Loucy (cell line): Measurements from ENCODE around the gene ACY1.

ENCODE experiments used
- EZH2phosphoT487 ChIP-seq: fragments of 200-600 bp; IDR thresholded peaks from 2 replicates; pipeline ENCODE4 v1.6.1; 2018; ENCODE audit warnings: antibody characterized with exemption, mild to moderate bottlenecking, moderate library complexity, borderline replicate concordance
- TF ChIP-seq, protein P1 (sequence below): fragments of 200-600 bp; sonication (generic); conservative IDR thresholded peaks from 2 replicates; pipeline ENCODE4 v1.5.1; 2014; ENCODE audit warnings: mild to moderate bottlenecking, antibody characterized with exemption, low read length

DNA sequence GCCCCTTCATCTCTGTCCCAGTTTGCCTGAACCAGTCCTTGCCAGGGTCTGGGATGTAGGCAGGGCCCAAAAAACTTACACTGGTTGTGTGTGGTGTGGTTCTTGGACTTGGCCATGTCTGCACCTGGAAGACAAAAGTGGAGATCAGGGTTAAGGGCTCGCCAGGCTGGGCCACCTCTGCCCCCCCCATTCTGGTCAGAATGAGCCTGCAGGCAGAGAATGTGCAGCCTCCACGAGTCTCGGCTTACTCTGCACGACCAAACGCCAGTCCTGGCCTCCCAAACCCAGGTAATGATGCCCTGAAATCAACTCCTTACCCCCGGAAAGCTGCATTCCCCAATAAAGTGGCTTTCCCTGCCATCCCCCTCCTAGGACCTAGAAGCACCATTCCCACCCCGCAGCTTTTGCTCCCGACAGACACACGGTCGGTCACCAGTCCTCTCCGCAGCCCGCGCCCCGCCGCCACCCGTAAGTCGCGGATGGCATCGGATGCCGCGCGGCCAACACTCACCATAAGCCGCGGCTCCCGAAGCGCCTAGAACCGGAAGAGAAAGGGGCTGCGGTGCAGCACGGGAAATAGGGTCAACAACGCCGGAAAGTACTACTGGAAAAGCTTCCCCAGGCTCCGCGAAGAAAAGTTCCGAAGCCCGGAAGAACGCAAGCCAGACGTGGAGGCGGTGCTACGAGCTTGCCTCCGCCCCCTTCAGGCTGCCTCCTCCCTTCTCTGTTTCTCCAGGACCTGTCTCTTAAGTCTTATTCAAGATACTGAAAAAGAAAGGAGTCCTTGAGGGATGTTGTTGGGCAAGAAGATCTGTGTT, 12.2 kb downstream of the ACY1 start, which contains the start of gene RPL29:
- TF ChIP-seq, protein P1, sequence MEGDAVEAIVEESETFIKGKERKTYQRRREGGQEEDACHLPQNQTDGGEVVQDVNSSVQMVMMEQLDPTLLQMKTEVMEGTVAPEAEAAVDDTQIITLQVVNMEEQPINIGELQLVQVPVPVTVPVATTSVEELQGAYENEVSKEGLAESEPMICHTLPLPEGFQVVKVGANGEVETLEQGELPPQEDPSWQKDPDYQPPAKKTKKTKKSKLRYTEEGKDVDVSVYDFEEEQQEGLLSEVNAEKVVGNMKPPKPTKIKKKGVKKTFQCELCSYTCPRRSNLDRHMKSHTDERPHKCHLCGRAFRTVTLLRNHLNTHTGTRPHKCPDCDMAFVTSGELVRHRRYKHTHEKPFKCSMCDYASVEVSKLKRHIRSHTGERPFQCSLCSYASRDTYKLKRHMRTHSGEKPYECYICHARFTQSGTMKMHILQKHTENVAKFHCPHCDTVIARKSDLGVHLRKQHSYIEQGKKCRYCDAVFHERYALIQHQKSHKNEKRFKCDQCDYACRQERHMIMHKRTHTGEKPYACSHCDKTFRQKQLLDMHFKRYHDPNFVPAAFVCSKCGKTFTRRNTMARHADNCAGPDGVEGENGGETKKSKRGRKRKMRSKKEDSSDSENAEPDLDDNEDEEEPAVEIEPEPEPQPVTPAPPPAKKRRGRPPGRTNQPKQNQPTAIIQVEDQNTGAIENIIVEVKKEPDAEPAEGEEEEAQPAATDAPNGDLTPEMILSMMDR: no peak
- no peak for TF ChIP-seq EZH2phosphoT487
